HG02981 (cell line): ENCODE results near the gene CCL11.

Experiments used
- ATAC-seq: cut with Tn5 transposase; IDR thresholded peaks from one replicate; pipeline ENCODE4 v1.9.1; 2021; ENCODE audit warnings: mild to moderate bottlenecking, moderate library complexity; ENCODE audit not compliant: unreplicated experiment

The CCL11 gene

GRCh38 chr17:34285286-34285792 is at the start of gene CCL11:
TSS of gene CCL11 (plus strand) at chr17:34285742. CDS start at chr17:34285809, 67 bp downstream.
- no peak for ATAC-seq

- ATAC-seq: no peak
These were observed 49.2 kb upstream of the CCL11 start for GRCh38 chr17:34236281-34236892.

- no peak for ATAC-seq
These were observed 48.1 kb upstream of the CCL11 start for GRCh38 chr17:34237458-34237857.

GRCh38 chr17:34241062-34241461 is 44.5 kb upstream of the CCL11 start:
- no peak for ATAC-seq

- ATAC-seq: peak; percentile 64
These were observed 42.8 kb upstream of the CCL11 start for GRCh38 chr17:34242587-34243363.

GRCh38 chr17:34243364-34244320 is 41.9 kb upstream of the CCL11 start:
- no peak for ATAC-seq

GRCh38 chr17:34245351-34245905 is 40.1 kb upstream of the CCL11 start:
- no peak for ATAC-seq

- ATAC-seq: no peak
These were observed 39.1 kb upstream of the CCL11 start for GRCh38 chr17:34246446-34246845.

GRCh38 chr17:34246881-34247280 is 38.7 kb upstream of the CCL11 start:
- no peak for ATAC-seq

GRCh38 chr17:34248511-34249024 is 37.0 kb upstream of the CCL11 start:
- ATAC-seq: no peak

GRCh38 chr17:34249061-34249460 is 36.5 kb upstream of the CCL11 start:
- ATAC-seq: no peak

GRCh38 chr17:34249478-34249877 is 36.1 kb upstream of the CCL11 start:
- ATAC-seq: no peak

GRCh38 chr17:34251186-34251585 is 34.4 kb upstream of the CCL11 start:
- ATAC-seq: no peak

- no peak for ATAC-seq
These were observed 33.5 kb upstream of the CCL11 start for GRCh38 chr17:34252095-34252443.

- ATAC-seq: no peak
These were observed 33.0 kb upstream of the CCL11 start for GRCh38 chr17:34252444-34253138.

GRCh38 chr17:34253139-34253525 is 32.4 kb upstream of the CCL11 start:
- no peak for ATAC-seq

- no peak for ATAC-seq
These were observed 31.4 kb upstream of the CCL11 start for GRCh38 chr17:34254146-34254545.

GRCh38 chr17:34254651-34255380 is 30.7 kb upstream of the CCL11 start, which contains the start of gene CCL2:
TSS of gene CCL2 (plus strand) at chr17:34255285. CDS start at chr17:34255350, 65 bp downstream.
- no peak for ATAC-seq

GRCh38 chr17:34255381-34255732 is 30.2 kb upstream of the CCL11 start:
- no peak for ATAC-seq
